Breast epithelium (tissue), 4 donors: ENCODE data around the gene NDST4. TPM values are rescaled to one million over a fixed set of nuclear protein-coding genes. Genes with fewer than 3 reads are reported as not detected.

Experiments
- DNase-seq, 2 donors: peaks; one replicate each; pipeline ENCODE4 v3.0.0-alpha.2; 2019; ENCODE audit warnings: low spot score in 2 of 2
- H3K27ac ChIP-seq, 2 donors: fragments of 200-600 bp; sonication (generic) in 1 of 2; one replicate each; pipeline ENCODE4 v1.5.1; 2016 to 2019; ENCODE audit warnings: mild to moderate bottlenecking in 1 of 2
- H3K27me3 ChIP-seq, 2 donors: fragments of 200-600 bp; sonication (generic) in 1 of 2; one replicate each; pipeline versions ENCODE4 v1.5.1 to v1.6.0; 2017 to 2019; ENCODE audit warnings: control low read depth in 1 of 2, mild to moderate bottlenecking in 1 of 2
- H3K36me3 ChIP-seq: fragments of 200-600 bp; one replicate; pipeline ENCODE4 v1.5.1; 2019
- H3K4me1 ChIP-seq, 2 donors: fragments of 200-600 bp; sonication (generic); one replicate each; pipeline ENCODE4 v1.5.1; 2016 to 2019; ENCODE audit warnings: control low read depth in 1 of 2
- H3K4me3 ChIP-seq, 3 donors: fragments of 200-600 bp; sonication (generic); 1 replicate in 2 of 3; 2 replicates in 1 of 3; pipeline ENCODE4 v1.5.1; 2016 to 2019; ENCODE audit warnings: mild to moderate bottlenecking in 3 of 3, moderate library complexity in 2 of 3
- H3K9me3 ChIP-seq, 2 donors: fragments of 200-600 bp; sonication (generic) in 1 of 2; one replicate each; pipeline ENCODE4 v1.5.1; 2016 to 2019; ENCODE audit warnings: control low read depth in 1 of 2
- CTCF ChIP-seq, 3 donors: fragments of 450-650 bp; IDR thresholded peaks; one replicate each; pipeline ENCODE4 v1.5.1; 2016 to 2017; ENCODE audit warnings: antibody characterized with exemption in 3 of 3, mild to moderate bottlenecking in 3 of 3, moderate library complexity in 3 of 3
- POLR2A ChIP-seq: fragments of 450-650 bp; IDR thresholded peaks from one replicate; pipeline ENCODE4 v1.6.1; 2016; ENCODE audit warnings: antibody characterized with exemption, mild to moderate bottlenecking, moderate library complexity
- POLR2AphosphoS5 ChIP-seq, 3 donors: sonication (generic); formaldehyde crosslinking; IDR thresholded peaks; one replicate each; pipeline ENCODE4 v1.6.1; 2017; ENCODE audit warnings: antibody characterized with exemption in 3 of 3
- intact Hi-C: fragments of 100-400 bp; cut with DNase I; formaldehyde crosslinking; loops from one replicate; pipeline ENCODE4 v1.15.1; 2023; ENCODE audit warnings: low total_unique reads
- total RNA-seq, 3 donors: library from RNA; depleted of rRNA; stranded (reverse); fragments of >200 nt; gene quantifications; one replicate each; pipeline ENCODE4 v1.1.0, GENCODE V29; 2016

The NDST4 gene
- total RNA-seq, 3 donors from 2014 or later: not detected

GRCh38 chr4:114921790-114922591, 191.4 kb downstream of the NDST4 start:
- intact Hi-C loops: no loop called here
- H3K4me1 ChIP-seq: no peaks in the 10 kb centered on the region
- H3K27me3 ChIP-seq: no peaks in the 10 kb centered on the region
- H3K4me3 ChIP-seq: no peak overlapping the region
- TF ChIP-seq CTCF (IDR thresholded peaks at IDR 0.05) (no peak), POLR2A (no peak), POLR2AphosphoS5 (IDR thresholded peaks at IDR 0.05) (no peak)
- H3K9me3 ChIP-seq: no peaks in the 10 kb centered on the region
- no peak for DNase-seq
- no peaks in the 10 kb centered on the region for H3K36me3 ChIP-seq
- no peak overlapping the region for H3K27ac ChIP-seq

- intact Hi-C loops: no loop called here
- no peak for DNase-seq
- Histone ChIP-seq H3K27ac (no peak overlapping the region), H3K27me3 (no peaks in the 10 kb centered on the region), H3K4me3 (no peak overlapping the region), H3K9me3 (no peaks in the 10 kb centered on the region), H3K4me1 (no peaks in the 10 kb centered on the region), H3K36me3 (no peaks in the 10 kb centered on the region)
- TF ChIP-seq POLR2AphosphoS5 (IDR thresholded peaks at IDR 0.05): no peak
- no peak for TF ChIP-seq POLR2A
- TF ChIP-seq CTCF (IDR thresholded peaks at IDR 0.05): no peak
Measured at GRCh38 chr4:114921191-114921590, 192.2 kb downstream of the NDST4 start.

- intact Hi-C loops: no loop called here
- H3K4me3 ChIP-seq: no peak overlapping the region
- H3K27me3 ChIP-seq: no peaks in the 10 kb centered on the region
- no peaks in the 10 kb centered on the region for H3K4me1 ChIP-seq
- no peaks in the 10 kb centered on the region for H3K9me3 ChIP-seq
- H3K27ac ChIP-seq: no peak overlapping the region
- no peak for DNase-seq
- TF ChIP-seq POLR2A (no peak), POLR2AphosphoS5 (IDR thresholded peaks at IDR 0.05) (no peak), CTCF (IDR thresholded peaks at IDR 0.05) (no peak)
- no peaks in the 10 kb centered on the region for H3K36me3 ChIP-seq
Measured at GRCh38 chr4:114911111-114911510, 202.3 kb downstream of the NDST4 start.

GRCh38 chr4:114907568-114907967, 205.9 kb downstream of the NDST4 start:
- Histone ChIP-seq H3K4me3 (no peak overlapping the region), H3K4me1 (no peaks in the 10 kb centered on the region), H3K27ac (no peak overlapping the region), H3K36me3 (no peaks in the 10 kb centered on the region), H3K9me3 (no peaks in the 10 kb centered on the region), H3K27me3 (no peaks in the 10 kb centered on the region)
- DNase-seq: no peak
- intact Hi-C loops: no loop called here
- TF ChIP-seq POLR2AphosphoS5 (IDR thresholded peaks at IDR 0.05): no peak
- no peak for TF ChIP-seq POLR2A
- no peak for TF ChIP-seq CTCF (IDR thresholded peaks at IDR 0.05)

- no peak for DNase-seq
- intact Hi-C loops: no loop called here
- H3K27ac ChIP-seq: no peak overlapping the region
- no peaks in the 10 kb centered on the region for H3K9me3 ChIP-seq
- no peaks in the 10 kb centered on the region for H3K27me3 ChIP-seq
- H3K4me1 ChIP-seq: no peaks in the 10 kb centered on the region
- H3K36me3 ChIP-seq: no peaks in the 10 kb centered on the region
- TF ChIP-seq CTCF (IDR thresholded peaks at IDR 0.05) (no peak), POLR2A (no peak), POLR2AphosphoS5 (IDR thresholded peaks at IDR 0.05) (no peak)
- H3K4me3 ChIP-seq: no peak overlapping the region
Measured at GRCh38 chr4:114905017-114905416, 208.4 kb downstream of the NDST4 start.
